DMS79 treated with DMSO at 0.1 percent for 48 hours (cell line): ENCODE data around the gene KRTAP5-3.

Source experiments
- DNase-seq: peaks from one replicate; lab custom pipeline; 2025; lab: John Stamatoyannopoulos, UW

KRTAP5-3 gene

GRCh38 chr11:1643146-1643690, 35.0 kb upstream of the KRTAP5-3 start:
- no peak for DNase-seq

- DNase-seq, result no peak
Observed at GRCh38 chr11:1642288-1643145, 34.3 kb upstream of the KRTAP5-3 start.

- DNase-seq, result no peak
Observed at GRCh38 chr11:1641096-1641495, 32.8 kb upstream of the KRTAP5-3 start.

- no peak for DNase-seq
Observed at GRCh38 chr11:1640076-1640946, 32.0 kb upstream of the KRTAP5-3 start.

GRCh38 chr11:1639666-1640065, 31.4 kb upstream of the KRTAP5-3 start:
- no peak for DNase-seq

- peak; percentile 4 for DNase-seq
Observed at GRCh38 chr11:1639102-1639620, 30.9 kb upstream of the KRTAP5-3 start.

- DNase-seq, result no peak
Observed at GRCh38 chr11:1638344-1638743, 30.1 kb upstream of the KRTAP5-3 start.

GRCh38 chr11:1637628-1638027, 29.4 kb upstream of the KRTAP5-3 start:
- no peak for DNase-seq

- no peak for DNase-seq
Observed at GRCh38 chr11:1636291-1636950, 28.2 kb upstream of the KRTAP5-3 start.

GRCh38 chr11:1633864-1634263, 25.6 kb upstream of the KRTAP5-3 start:
- DNase-seq, result no peak

GRCh38 chr11:1632053-1632714, 23.9 kb upstream of the KRTAP5-3 start:
- no peak for DNase-seq

GRCh38 chr11:1631066-1631568, 22.9 kb upstream of the KRTAP5-3 start:
- no peak for DNase-seq

- no peak for DNase-seq
Observed at GRCh38 chr11:1630271-1630670, 22.0 kb upstream of the KRTAP5-3 start.

GRCh38 chr11:1629326-1630185, 21.3 kb upstream of the KRTAP5-3 start, which contains the start of gene KRTAP5-5:
Gene KRTAP5-5, plus strand, starts transcription at chr11:1629775. Its CDS starts 66 bp downstream, at chr11:1629841.
- DNase-seq, result no peak

- no peak for DNase-seq
Observed at GRCh38 chr11:1628506-1629325, 20.5 kb upstream of the KRTAP5-3 start.

- DNase-seq, result no peak
Observed at GRCh38 chr11:1625541-1625940, 17.3 kb upstream of the KRTAP5-3 start.

- no peak for DNase-seq
Observed at GRCh38 chr11:1624621-1625020, 16.4 kb upstream of the KRTAP5-3 start.

- DNase-seq, result no peak
Observed at GRCh38 chr11:1623716-1624115, 15.5 kb upstream of the KRTAP5-3 start.

- DNase-seq, result no peak
Observed at GRCh38 chr11:1622086-1622485, 13.8 kb upstream of the KRTAP5-3 start, which contains the start of gene KRTAP5-4. Gene KRTAP5-4, minus strand, starts transcription at chr11:1622138. Its CDS starts 45 bp downstream, at chr11:1622093.
